K562 (cell line): Measurements from ENCODE around the gene CALM1. TPM values are rescaled to one million over a fixed set of nuclear protein-coding genes. Genes with fewer than 3 reads are reported as not detected.

Source experiments
- ATAC-seq: fragments of 200-7000 bp; cut with Tn5 transposase; 3 replicates; pipeline ENCODE4 v1.9.1; 2020; ENCODE audit warnings: moderate library complexity
- BruUV-seq: library from RNA; stranded (reverse); fragments of 400-500 nt; replicated peaks from 2 replicates; lab custom pipeline; 2021; lab: Mats Ljungman, UMichigan
- CTCF ChIA-PET: fragments of 300-600 bp; formaldehyde crosslinking; extraction: SDS; loops from one replicate; lab custom pipeline; 2021; ENCODE audit warnings: low intra/inter-chr PET ratio; lab: Yijun Ruan, JAX
- POLR2A ChIA-PET: fragments of 300-600, 350-650 bp; sonication (Branson Sonifier 250); formaldehyde crosslinking; extraction: SDS; loops from one replicate; lab custom pipeline; 2021; ENCODE audit warnings: antibody characterized with exemption, inconsistent platforms; lab: Yijun Ruan, JAX
- DNase-seq, 4 experiments: peaks; one replicate each; pipeline versions ENCODE4 v3.0.0 to v3.0.0-alpha.2; 2011 to 2018; ENCODE audit warnings: low spot score in 3 of 4, mixed read lengths in 3 of 4; ENCODE audit errors: extremely low read depth in 1 of 4
- FAIRE-seq: peaks from 2 replicates; lab custom pipeline; 2011; peaks lifted over from hg19 to GRCh38; lab: Jason Lieb, UNC
- H2AFZ ChIP-seq: 2 replicates; pipeline ENCODE4 v1.6.0; 2011; ENCODE audit warnings: low read depth, low read length, control low read depth, inconsistent platforms
- H3K27ac ChIP-seq: fragments of 200-600 bp; 3 replicates; pipeline ENCODE4 v1.8.0; 2011; ENCODE audit warnings: low read depth, mild to moderate bottlenecking, control low read depth, inconsistent platforms, low read length, moderate library complexity, mixed read lengths; ENCODE audit errors: extremely low read depth
- H3K27me3 ChIP-seq, 2 experiments: fragments of 300-600 bp in 1 of 2; 2 replicates in 1 of 2; 3 replicates in 1 of 2; pipeline versions ENCODE4 v1.6.0 to v1.8.0; 2011; ENCODE audit warnings: inconsistent platforms in 2 of 2, low read length in 2 of 2, mild to moderate bottlenecking in 1 of 2, mixed read lengths in 1 of 2, moderate library complexity in 1 of 2; ENCODE audit not compliant: control insufficient read depth in 2 of 2, insufficient read depth in 2 of 2
- H3K36me3 ChIP-seq: fragments of 300-600 bp; 3 replicates; pipeline ENCODE4 v1.8.0; 2011; ENCODE audit warnings: mild to moderate bottlenecking, low read length, inconsistent platforms; ENCODE audit not compliant: control insufficient read depth, insufficient read depth
- H3K4me1 ChIP-seq, 2 experiments: fragments of 200-600 bp in 1 of 2; replicated peaks in 1 of 2; 2 replicates in 1 of 2; 3 replicates in 1 of 2; pipeline versions ENCODE4 v1.5.1 to v1.8.0; 2011; ENCODE audit warnings: inconsistent platforms in 2 of 2, low read length in 2 of 2, mild to moderate bottlenecking in 1 of 2, mixed read lengths in 1 of 2, moderate library complexity in 1 of 2; ENCODE audit not compliant: control insufficient read depth in 2 of 2, insufficient read depth in 2 of 2
- H3K4me2 ChIP-seq: 2 replicates; pipeline ENCODE4 v1.6.1; 2011; ENCODE audit warnings: low read length, control low read depth, inconsistent platforms, mixed read lengths; ENCODE audit not compliant: insufficient read depth
- H3K4me3 ChIP-seq: fragments of 200-600 bp; sonication (generic), shearing (Covaris generic); 2 replicates; pipeline ENCODE4 v1.5.1; 2016; ENCODE audit warnings: control low read depth, inconsistent platforms
- H3K79me2 ChIP-seq: fragments of 200-600 bp; 3 replicates; pipeline ENCODE4 v1.8.0; 2011; ENCODE audit warnings: low read length, inconsistent platforms; ENCODE audit not compliant: control insufficient read depth, insufficient read depth
- H3K9ac ChIP-seq, 2 experiments: 2 replicates each; pipeline versions ENCODE4 v1.6.0 to v1.6.1; 2011; ENCODE audit warnings: low read depth in 2 of 2, low read length in 2 of 2, control low read depth in 1 of 2, inconsistent platforms in 1 of 2, mild to moderate bottlenecking in 1 of 2, mixed read lengths in 1 of 2; ENCODE audit not compliant: insufficient read depth in 1 of 2
- H3K9me1 ChIP-seq: one replicate; pipeline ENCODE4 v1.6.0; 2011; ENCODE audit warnings: inconsistent platforms, mild to moderate bottlenecking, low read length, moderate library complexity; ENCODE audit not compliant: control insufficient read depth, insufficient read depth
- H3K9me3 ChIP-seq: replicated peaks from 2 replicates; pipeline ENCODE4 v1.5.1; 2011; ENCODE audit warnings: low read depth, low read length, inconsistent platforms; ENCODE audit not compliant: control insufficient read depth, insufficient read depth
- H4K20me1 ChIP-seq: replicated peaks from 2 replicates; pipeline ENCODE4 v1.6.1; 2011; ENCODE audit warnings: low read length, inconsistent platforms, mixed read lengths; ENCODE audit not compliant: control insufficient read depth, insufficient read depth
- BRF1 ChIP-seq: IDR thresholded peaks from 3 replicates; pipeline ENCODE4 v1.6.1; 2011; ENCODE audit warnings: borderline replicate concordance, mild to moderate bottlenecking; ENCODE audit not compliant: insufficient read length; ENCODE audit errors: extremely low read depth
- MEF2A ChIP-seq: IDR thresholded peaks from 2 replicates; pipeline ENCODE4 v1.6.1; 2011; ENCODE audit warnings: low read depth, mild to moderate bottlenecking, low read length, moderate library complexity; ENCODE audit not compliant: control insufficient read depth
- MYC ChIP-seq, 2 experiments: fragments of 250-450 bp in 1 of 2; sonication (Bioruptor Pico) in 1 of 2; IDR thresholded peaks; 2 replicates each; pipeline versions ENCODE4 v1.5.1 to v1.6.1; 2012 to 2021; ENCODE audit warnings: low read depth in 2 of 2, borderline replicate concordance in 1 of 2, improper control_type of control experiment in 1 of 2, low read length in 1 of 2, mild to moderate bottlenecking in 1 of 2, moderate library complexity in 1 of 2
- RCOR1 ChIP-seq, 2 experiments: IDR thresholded peaks; 2 replicates each; pipeline ENCODE4 v1.6.1; 2012; ENCODE audit warnings: low read depth in 2 of 2, low read length in 2 of 2, borderline replicate concordance in 1 of 2, improper control_type of control experiment in 1 of 2
- SMAD3 ChIP-seq: fragments of 450-650 bp; formaldehyde crosslinking; conservative IDR thresholded peaks from 2 replicates; pipeline ENCODE4 v1.4.0; 2020; ENCODE audit warnings: mild to moderate bottlenecking
- ZKSCAN8 ChIP-seq: fragments of 200-800 bp; sonication (Bioruptor generic); IDR thresholded peaks from 2 replicates; pipeline ENCODE4 v1.6.1; 2016; ENCODE audit warnings: missing genetic modification characterization, missing compliant biosample characterization
- WGBS: fragments of 100-300 bp; shearing (Covaris generic); methylation state at CpG from one replicate; pipeline ENCODE4 v1.1.6; 2016; ENCODE audit warnings: low coverage, mixed read lengths; ENCODE audit not compliant: insufficient coverage; ENCODE audit errors: missing lambda C conversion rate; 5-methylcytosine and 5-hydroxymethylcytosine counted together
- in situ Hi-C: fragments of 300-500 bp; cut with MboI; formaldehyde crosslinking; loops from 4 replicates; pipeline ENCODE4 v1.15.0; 2018; ENCODE audit warnings: inconsistent platforms, mixed read lengths
- intact Hi-C: fragments of 100-400 bp; cut with micrococcal nuclease; formaldehyde crosslinking; loops from 2 replicates; pipeline ENCODE4 v1.14.2; 2022
- polyA plus RNA-seq, 8 experiments: library from polyadenylated mRNA; depleted of rRNA in 4 of 8; stranded (reverse) in 5 of 8; unstranded in 3 of 8; fragments of >200 nt; fragmentation: Nextera tagmentation in 2 of 8; fragmentation: Illumina TruSeq in 1 of 8; extraction: Ambion mirVana in 2 of 8; extraction: Trizol in 1 of 8; gene quantifications; 2 replicates each; pipeline versions ENCODE4 v1.2.1 to v1.2.3, GENCODE V29; 2011 to 2014; ENCODE audit warnings: inconsistent platforms in 1 of 8, missing spikeins in 1 of 8
- total RNA-seq, 7 experiments: library from RNA; depleted of rRNA in 6 of 7; stranded (reverse); fragments of >200 nt in 6 of 7; fragmentation: Illumina TruSeq in 2 of 7; extraction: Trizol in 2 of 7; gene quantifications; 2 replicates each; pipeline versions ENCODE4 v1.2.1 to v1.2.3, GENCODE V29; 2011 to 2021; ENCODE audit warnings: low replicate concordance in 1 of 7
- TF ChIP-seq, protein P1 (sequence below): fragments of 450-650 bp; formaldehyde crosslinking; IDR thresholded peaks from 2 replicates; pipeline ENCODE4 v1.4.0; 2022; ENCODE audit warnings: missing genetic modification characterization
- TF ChIP-seq, protein P2 (sequence below): fragments of 450-650 bp; formaldehyde crosslinking; IDR thresholded peaks from 2 replicates; pipeline ENCODE4 v1.4.0; 2022; ENCODE audit warnings: missing genetic modification characterization
- TF ChIP-seq, protein P3 (sequence below): sonication (generic); formaldehyde crosslinking; IDR thresholded peaks from 2 replicates; pipeline ENCODE4 v1.8.1; 2022; ENCODE audit warnings: missing genetic modification reagents
- TF ChIP-seq, protein P4 (sequence below): fragments of 450-650 bp; formaldehyde crosslinking; IDR thresholded peaks from 2 replicates; pipeline ENCODE4 v1.4.0; 2020; ENCODE audit warnings: mild to moderate bottlenecking, moderate library complexity

CALM1 gene
- total and polyA plus RNA-seq, 9 of the 15 experiments (the other 6 are each of a cell fraction or from before 2014, with no cell fraction given) = 48.0 to 269 (median 158) TPM

DNA sequence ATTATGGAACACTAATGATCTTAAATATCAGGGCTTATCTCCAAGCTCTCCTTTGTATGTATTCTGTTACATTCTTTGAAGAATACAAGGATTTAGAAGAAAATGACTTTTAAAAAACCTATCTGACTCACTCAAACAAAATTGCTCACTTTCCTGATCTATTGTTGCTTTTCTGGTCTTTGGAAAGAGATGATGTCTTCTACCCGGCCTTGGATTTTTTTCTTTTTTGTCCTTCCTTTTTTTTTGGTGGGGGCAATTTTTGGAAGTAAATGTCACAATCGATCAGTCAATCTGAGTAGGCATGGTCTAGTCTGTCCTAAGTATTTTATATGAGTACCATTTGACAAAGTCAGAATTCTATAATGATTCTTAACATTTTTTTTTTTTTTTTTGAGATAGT, 10.5 kb upstream of the CALM1 start:
- 20% methylated on average over 1 of the region's 2 CpGs for WGBS
- H3K4me1 ChIP-seq = peaks cover 15 to 20% of the 10 kb centered on the region in 2 experiments
- H3K4me3 ChIP-seq = no peak overlapping the region
- no peak overlapping the region for H3K9ac ChIP-seq
- CTCF ChIA-PET = no interaction called here
- BruUV-seq = no TSS peak
- TF ChIP-seq BRF1 (no peak), MEF2A (no peak), SMAD3 (CRISPR knock-in tag) (no peak), RCOR1 (IDR thresholded peaks at IDR 0.05; ENCODE audit: borderline replicate concordance in 1 of 2, low read depth in 2 of 2, low read length in 2 of 2) (no peak), MYC (IDR thresholded peaks at IDR 0.05; ENCODE audit: low read depth, low read length) (no peak), MYC (CRISPR knock-in tag; IDR thresholded peaks at IDR 0.05; ENCODE audit: borderline replicate concordance, low read depth) (no peak), ZKSCAN8 (CRISPR knock-in tag) (no peak)
- TF ChIP-seq, protein P1, sequence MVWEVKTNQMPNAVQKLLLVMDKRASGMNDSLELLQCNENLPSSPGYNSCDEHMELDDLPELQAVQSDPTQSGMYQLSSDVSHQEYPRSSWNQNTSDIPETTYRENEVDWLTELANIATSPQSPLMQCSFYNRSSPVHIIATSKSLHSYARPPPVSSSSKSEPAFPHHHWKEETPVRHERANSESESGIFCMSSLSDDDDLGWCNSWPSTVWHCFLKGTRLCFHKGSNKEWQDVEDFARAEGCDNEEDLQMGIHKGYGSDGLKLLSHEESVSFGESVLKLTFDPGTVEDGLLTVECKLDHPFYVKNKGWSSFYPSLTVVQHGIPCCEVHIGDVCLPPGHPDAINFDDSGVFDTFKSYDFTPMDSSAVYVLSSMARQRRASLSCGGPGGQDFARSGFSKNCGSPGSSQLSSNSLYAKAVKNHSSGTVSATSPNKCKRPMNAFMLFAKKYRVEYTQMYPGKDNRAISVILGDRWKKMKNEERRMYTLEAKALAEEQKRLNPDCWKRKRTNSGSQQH = no peak
- TF ChIP-seq, protein P2, sequence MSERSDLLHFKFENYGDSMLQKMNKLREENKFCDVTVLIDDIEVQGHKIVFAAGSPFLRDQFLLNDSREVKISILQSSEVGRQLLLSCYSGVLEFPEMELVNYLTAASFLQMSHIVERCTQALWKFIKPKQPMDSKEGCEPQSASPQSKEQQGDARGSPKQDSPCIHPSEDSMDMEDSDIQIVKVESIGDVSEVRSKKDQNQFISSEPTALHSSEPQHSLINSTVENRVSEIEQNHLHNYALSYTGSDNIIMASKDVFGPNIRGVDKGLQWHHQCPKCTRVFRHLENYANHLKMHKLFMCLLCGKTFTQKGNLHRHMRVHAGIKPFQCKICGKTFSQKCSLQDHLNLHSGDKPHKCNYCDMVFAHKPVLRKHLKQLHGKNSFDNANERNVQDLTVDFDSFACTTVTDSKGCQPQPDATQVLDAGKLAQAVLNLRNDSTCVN (CRISPR knock-in tag) = no peak
- TF ChIP-seq, protein P3, sequence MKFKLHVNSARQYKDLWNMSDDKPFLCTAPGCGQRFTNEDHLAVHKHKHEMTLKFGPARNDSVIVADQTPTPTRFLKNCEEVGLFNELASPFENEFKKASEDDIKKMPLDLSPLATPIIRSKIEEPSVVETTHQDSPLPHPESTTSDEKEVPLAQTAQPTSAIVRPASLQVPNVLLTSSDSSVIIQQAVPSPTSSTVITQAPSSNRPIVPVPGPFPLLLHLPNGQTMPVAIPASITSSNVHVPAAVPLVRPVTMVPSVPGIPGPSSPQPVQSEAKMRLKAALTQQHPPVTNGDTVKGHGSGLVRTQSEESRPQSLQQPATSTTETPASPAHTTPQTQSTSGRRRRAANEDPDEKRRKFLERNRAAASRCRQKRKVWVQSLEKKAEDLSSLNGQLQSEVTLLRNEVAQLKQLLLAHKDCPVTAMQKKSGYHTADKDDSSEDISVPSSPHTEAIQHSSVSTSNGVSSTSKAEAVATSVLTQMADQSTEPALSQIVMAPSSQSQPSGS (CRISPR knock-in tag) = no peak
- TF ChIP-seq, protein P4, sequence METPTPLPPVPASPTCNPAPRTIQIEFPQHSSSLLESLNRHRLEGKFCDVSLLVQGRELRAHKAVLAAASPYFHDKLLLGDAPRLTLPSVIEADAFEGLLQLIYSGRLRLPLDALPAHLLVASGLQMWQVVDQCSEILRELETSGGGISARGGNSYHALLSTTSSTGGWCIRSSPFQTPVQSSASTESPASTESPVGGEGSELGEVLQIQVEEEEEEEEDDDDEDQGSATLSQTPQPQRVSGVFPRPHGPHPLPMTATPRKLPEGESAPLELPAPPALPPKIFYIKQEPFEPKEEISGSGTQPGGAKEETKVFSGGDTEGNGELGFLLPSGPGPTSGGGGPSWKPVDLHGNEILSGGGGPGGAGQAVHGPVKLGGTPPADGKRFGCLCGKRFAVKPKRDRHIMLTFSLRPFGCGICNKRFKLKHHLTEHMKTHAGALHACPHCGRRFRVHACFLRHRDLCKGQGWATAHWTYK (CRISPR knock-in tag) = no peak
- TF ChIP-seq, all 486 proteins: peak for 0
- Histone ChIP-seq H2AFZ (no peak overlapping the region), H3K36me3 (no peaks in the 10 kb centered on the region), H3K9me1 (no peaks in the 10 kb centered on the region), H4K20me1 (no peaks in the 10 kb centered on the region), H3K79me2 (no peaks in the 10 kb centered on the region), H3K4me2 (no peak overlapping the region), H3K27me3 (no peaks in the 10 kb centered on the region), H3K27ac (no peak overlapping the region), H3K9me3 (no peaks in the 10 kb centered on the region)
- ATAC-seq (no peak), DNase-seq (no peak), FAIRE-seq (no peak)
- in situ Hi-C loops = no loop called here
- POLR2A ChIA-PET = interaction anchor here (1.2 kb wide), 1 partner anchor 11 kb away, joined by 6 read pairs; no protein-coding TSS in a partner anchor
- intact Hi-C loops = no loop called here
